HEK293 (cell line): Measurements from ENCODE around the gene TBC1D16.

Experiments
- CTCF ChIA-PET: fragments of 350-600 bp; formaldehyde crosslinking; extraction: SDS; loops from one replicate; lab custom pipeline; 2021; ENCODE audit warnings: antibody characterized with exemption; lab: Yijun Ruan, JAX
- POLR2A ChIA-PET: fragments of 300-600 bp; formaldehyde crosslinking; extraction: SDS; loops from one replicate; lab custom pipeline; 2020; ENCODE audit warnings: antibody characterized with exemption, inconsistent platforms; lab: Yijun Ruan, JAX
- H3K27ac ChIP-seq: fragments of 200-500 bp; sonication (Bioruptor generic); 2 replicates; pipeline ENCODE4 v1.5.1; 2014; ENCODE audit warnings: low read depth, low read length, control low read depth, inconsistent platforms; ENCODE audit errors: extremely low read depth
- H3K36me3 ChIP-seq, 2 experiments: fragments of 200-500 bp in 1 of 2; sonication (Bioruptor generic) in 1 of 2; 1 replicate in 1 of 2; 2 replicates in 1 of 2; pipeline ENCODE4 v1.5.1; 2014 to 2017; ENCODE audit warnings: inconsistent platforms in 2 of 2, low read length in 2 of 2; ENCODE audit not compliant: control insufficient read depth in 2 of 2, insufficient read depth in 1 of 2
- H3K4me1 ChIP-seq: fragments of 200-500 bp; sonication (Bioruptor generic); 2 replicates; pipeline ENCODE4 v1.5.1; 2014; ENCODE audit warnings: mild to moderate bottlenecking, low read length, inconsistent platforms; ENCODE audit not compliant: control insufficient read depth, insufficient read depth
- H3K4me3 ChIP-seq: 2 replicates; pipeline ENCODE4 v1.5.1; 2011; ENCODE audit warnings: low read depth, mild to moderate bottlenecking, control low read depth, low read length, moderate library complexity
- H3K9me3 ChIP-seq: fragments of 200-500 bp; sonication (Bioruptor generic); 2 replicates; pipeline ENCODE4 v1.5.1; 2014; ENCODE audit warnings: low read depth, low read length, inconsistent platforms; ENCODE audit not compliant: control insufficient read depth, insufficient read depth
- KLF1 ChIP-seq: fragments of 450-650 bp; formaldehyde crosslinking; IDR thresholded peaks from 2 replicates; pipeline ENCODE4 v1.5.1; 2016; ENCODE audit warnings: missing biosample characterization, missing genetic modification characterization
- KLF8 ChIP-seq: fragments of 450-650 bp; formaldehyde crosslinking; IDR thresholded peaks from 2 replicates; pipeline ENCODE4 v1.5.1; 2016; ENCODE audit warnings: missing biosample characterization, missing genetic modification characterization
- ZFP41 ChIP-seq: fragments of 450-650 bp; formaldehyde crosslinking; IDR thresholded peaks from 2 replicates; pipeline ENCODE4 v1.5.1; 2016; ENCODE audit warnings: missing biosample characterization, missing genetic modification characterization, borderline replicate concordance
- ZNF184 ChIP-seq: fragments of 450-650 bp; IDR thresholded peaks from 2 replicates; pipeline ENCODE4 v1.5.1; 2018; ENCODE audit warnings: missing biosample characterization, mild to moderate bottlenecking, missing genetic modification characterization
- ZNF211 ChIP-seq: fragments of 450-650 bp; formaldehyde crosslinking; IDR thresholded peaks from 2 replicates; pipeline ENCODE4 v1.5.1; 2016; ENCODE audit warnings: low read depth, missing biosample characterization, missing genetic modification characterization
- ZNF521 ChIP-seq: fragments of 450-650 bp; formaldehyde crosslinking; IDR thresholded peaks from 2 replicates; pipeline ENCODE4 v1.5.1; 2017; ENCODE audit warnings: missing biosample characterization, mild to moderate bottlenecking, missing genetic modification characterization
- ZNF530 ChIP-seq: fragments of 450-650 bp; formaldehyde crosslinking; IDR thresholded peaks from 2 replicates; pipeline ENCODE4 v1.5.1; 2016; ENCODE audit warnings: low read depth, missing biosample characterization, missing genetic modification characterization
- ZNF610 ChIP-seq: fragments of 450-650 bp; formaldehyde crosslinking; IDR thresholded peaks from 2 replicates; pipeline ENCODE4 v1.5.1; 2016; ENCODE audit warnings: missing biosample characterization, missing genetic modification characterization, borderline replicate concordance
- ZNF701 ChIP-seq: fragments of 450-650 bp; formaldehyde crosslinking; IDR thresholded peaks from 2 replicates; pipeline ENCODE4 v1.5.1; 2016; ENCODE audit warnings: missing biosample characterization, missing genetic modification characterization
- ZNF76 ChIP-seq: fragments of 450-650 bp; formaldehyde crosslinking; IDR thresholded peaks from 2 replicates; pipeline ENCODE4; 2016; ENCODE audit warnings: low read depth, missing biosample characterization, missing genetic modification characterization, borderline replicate concordance
- ZNF791 ChIP-seq: fragments of 450-650 bp; formaldehyde crosslinking; IDR thresholded peaks from 2 replicates; pipeline ENCODE4 v1.5.1; 2016; ENCODE audit warnings: missing biosample characterization, missing genetic modification characterization
- ZSCAN23 ChIP-seq: fragments of 450-650 bp; formaldehyde crosslinking; IDR thresholded peaks from 2 replicates; pipeline ENCODE4 v1.5.1; 2016; ENCODE audit warnings: missing biosample characterization, missing genetic modification characterization
- TF ChIP-seq, protein P1 (sequence below): fragments of 450-650 bp; formaldehyde crosslinking; IDR thresholded peaks from 2 replicates; pipeline ENCODE4 v1.5.1; 2016; ENCODE audit warnings: missing biosample characterization, missing genetic modification characterization
- TF ChIP-seq, protein P2 (sequence below): fragments of 450-650 bp; formaldehyde crosslinking; IDR thresholded peaks from 2 replicates; pipeline ENCODE4 v1.5.0; 2017; ENCODE audit warnings: missing biosample characterization, missing genetic modification characterization, borderline replicate concordance

The TBC1D16 gene

GRCh38 chr17:79987187-79987934, 48.3 kb downstream of the TBC1D16 start (continued):
- TF ChIP-seq, protein P1, sequence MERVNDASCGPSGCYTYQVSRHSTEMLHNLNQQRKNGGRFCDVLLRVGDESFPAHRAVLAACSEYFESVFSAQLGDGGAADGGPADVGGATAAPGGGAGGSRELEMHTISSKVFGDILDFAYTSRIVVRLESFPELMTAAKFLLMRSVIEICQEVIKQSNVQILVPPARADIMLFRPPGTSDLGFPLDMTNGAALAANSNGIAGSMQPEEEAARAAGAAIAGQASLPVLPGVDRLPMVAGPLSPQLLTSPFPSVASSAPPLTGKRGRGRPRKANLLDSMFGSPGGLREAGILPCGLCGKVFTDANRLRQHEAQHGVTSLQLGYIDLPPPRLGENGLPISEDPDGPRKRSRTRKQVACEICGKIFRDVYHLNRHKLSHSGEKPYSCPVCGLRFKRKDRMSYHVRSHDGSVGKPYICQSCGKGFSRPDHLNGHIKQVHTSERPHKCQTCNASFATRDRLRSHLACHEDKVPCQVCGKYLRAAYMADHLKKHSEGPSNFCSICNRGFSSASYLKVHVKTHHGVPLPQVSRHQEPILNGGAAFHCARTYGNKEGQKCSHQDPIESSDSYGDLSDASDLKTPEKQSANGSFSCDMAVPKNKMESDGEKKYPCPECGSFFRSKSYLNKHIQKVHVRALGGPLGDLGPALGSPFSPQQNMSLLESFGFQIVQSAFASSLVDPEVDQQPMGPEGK (tag by site-specific recombination), result 0 out of 2 replicates have a peak, but pooled peaks have one; percentile 30
- TF ChIP-seq KLF8 (tag by site-specific recombination) (0 out of 2 replicates have a peak, but pooled peaks have one; percentile 37), ZSCAN23 (0 out of 2 replicates have a peak, but pooled peaks have one; percentile 16)

GRCh38 chr17:79986411-79987186, 49.1 kb downstream of the TBC1D16 start:
- POLR2A ChIA-PET, result no interaction called here
- CTCF ChIA-PET, result interaction anchor here (1.2 to 1.4 kb wide), 3 partner anchors 16 to 141 kb away, joined by 3 to 5 read pairs (median 3); no protein-coding TSS in a partner anchor

DNA sequence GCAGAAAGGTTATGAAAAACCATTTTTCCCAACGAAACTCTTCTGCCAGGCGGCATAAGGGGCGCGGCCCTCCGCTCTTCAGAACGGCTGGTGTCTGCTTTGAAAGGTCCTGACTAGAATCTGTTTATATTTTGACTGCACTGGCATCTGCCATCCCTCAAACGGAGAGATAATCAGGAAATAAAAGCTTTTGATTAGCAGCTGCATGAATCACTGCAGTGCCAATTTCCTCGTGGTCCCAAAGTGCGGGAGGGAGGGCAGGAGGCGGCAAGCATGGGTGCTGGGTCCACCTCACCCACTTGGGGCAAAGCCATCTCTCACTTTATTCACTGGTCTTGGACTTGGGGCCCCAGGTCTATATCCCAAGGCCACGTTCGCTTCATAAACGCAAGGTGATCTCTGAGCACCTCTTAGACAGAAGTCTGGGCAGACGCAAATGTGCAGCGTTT, 49.7 kb downstream of the TBC1D16 start:
- H3K27ac ChIP-seq, result no peak overlapping the region
- no peaks in the 10 kb centered on the region for H3K36me3 ChIP-seq
- ChIA-PET CTCF (interaction anchor here (0.8 to 1.8 kb wide), 3 partner anchors 11 to 240 kb away, joined by 3 to 6 read pairs (median 4); no protein-coding TSS in a partner anchor), POLR2A (no interaction called here)
- H3K9me3 ChIP-seq, result no peaks in the 10 kb centered on the region
- H3K4me3 ChIP-seq, result no peak overlapping the region
- peaks cover 13% of the 10 kb centered on the region for H3K4me1 ChIP-seq
- TF ChIP-seq ZNF184 (tag by site-specific recombination) (no peak), ZFP41 (tag by site-specific recombination) (no peak), ZNF701 (no peak)

More at GRCh38 chr17:79986411-79987186, 49.1 kb downstream of the TBC1D16 start:
- H3K9me3 ChIP-seq, result no peaks in the 10 kb centered on the region
- TF ChIP-seq KLF1 (tag by site-specific recombination) (no peak), ZNF76 (tag by site-specific recombination) (no peak), ZNF211 (tag by site-specific recombination) (no peak), ZNF610 (tag by site-specific recombination) (no peak), ZNF521 (tag by site-specific recombination) (no peak), ZNF791 (tag by site-specific recombination) (no peak), ZNF530 (tag by site-specific recombination) (no peak)
- TF ChIP-seq, protein P2, sequence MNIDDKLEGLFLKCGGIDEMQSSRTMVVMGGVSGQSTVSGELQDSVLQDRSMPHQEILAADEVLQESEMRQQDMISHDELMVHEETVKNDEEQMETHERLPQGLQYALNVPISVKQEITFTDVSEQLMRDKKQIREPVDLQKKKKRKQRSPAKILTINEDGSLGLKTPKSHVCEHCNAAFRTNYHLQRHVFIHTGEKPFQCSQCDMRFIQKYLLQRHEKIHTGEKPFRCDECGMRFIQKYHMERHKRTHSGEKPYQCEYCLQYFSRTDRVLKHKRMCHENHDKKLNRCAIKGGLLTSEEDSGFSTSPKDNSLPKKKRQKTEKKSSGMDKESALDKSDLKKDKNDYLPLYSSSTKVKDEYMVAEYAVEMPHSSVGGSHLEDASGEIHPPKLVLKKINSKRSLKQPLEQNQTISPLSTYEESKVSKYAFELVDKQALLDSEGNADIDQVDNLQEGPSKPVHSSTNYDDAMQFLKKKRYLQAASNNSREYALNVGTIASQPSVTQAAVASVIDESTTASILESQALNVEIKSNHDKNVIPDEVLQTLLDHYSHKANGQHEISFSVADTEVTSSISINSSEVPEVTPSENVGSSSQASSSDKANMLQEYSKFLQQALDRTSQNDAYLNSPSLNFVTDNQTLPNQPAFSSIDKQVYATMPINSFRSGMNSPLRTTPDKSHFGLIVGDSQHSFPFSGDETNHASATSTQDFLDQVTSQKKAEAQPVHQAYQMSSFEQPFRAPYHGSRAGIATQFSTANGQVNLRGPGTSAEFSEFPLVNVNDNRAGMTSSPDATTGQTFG (tag by site-specific recombination), result no peak
- TF ChIP-seq, all 188 proteins: peak for 0
- Histone ChIP-seq H3K27ac (no peak overlapping the region), H3K4me1 (peaks cover 13% of the 10 kb centered on the region), H3K4me3 (no peak overlapping the region), H3K36me3 (no peaks in the 10 kb centered on the region)
